Neural progenitor cell (in vitro differentiated cells): ENCODE results near the gene FANCC. TPM values are rescaled to one million over a fixed set of nuclear protein-coding genes. Genes with fewer than 3 reads are reported as not detected.

ENCODE experiments used
- DNase-seq: peaks from one replicate; pipeline ENCODE4 v3.0.0-alpha.2; 2016; ENCODE audit warnings: low spot score
- H2AFZ ChIP-seq: fragments of 200-600 bp; sonication (generic); replicated peaks from 2 replicates; pipeline ENCODE4 v1.6.1; 2016; ENCODE audit warnings: antibody characterized with exemption
- H3F3A ChIP-seq: fragments of 200-600 bp; sonication (generic); 2 replicates; pipeline ENCODE4 v1.6.1; 2016; ENCODE audit warnings: antibody characterized with exemption, low read depth
- H3K27ac ChIP-seq: fragments of 200-600 bp; sonication (generic); 2 replicates; pipeline ENCODE4 v1.5.1; 2016; ENCODE audit warnings: mild to moderate bottlenecking
- H3K27me3 ChIP-seq: fragments of 200-600 bp; sonication (generic); 2 replicates; pipeline ENCODE4 v1.6.1; 2016; ENCODE audit warnings: mild to moderate bottlenecking, moderate library complexity
- H3K36me3 ChIP-seq: fragments of 200-600 bp; sonication (generic); 2 replicates; pipeline ENCODE4 v1.5.1; 2016
- H3K4me1 ChIP-seq: fragments of 200-600 bp; sonication (generic); 2 replicates; pipeline ENCODE4 v1.6.1; 2016; ENCODE audit warnings: mixed run types
- H3K4me2 ChIP-seq: fragments of 200-600 bp; sonication (generic); 2 replicates; pipeline ENCODE4 v1.6.1; 2016
- H3K4me3 ChIP-seq: fragments of 200-600 bp; sonication (generic); 2 replicates; pipeline ENCODE4 v1.5.1; 2016
- H3K79me2 ChIP-seq: fragments of 200-600 bp; sonication (generic); 2 replicates; pipeline ENCODE4 v1.6.1; 2016; ENCODE audit warnings: low read depth
- H3K9ac ChIP-seq: fragments of 200-600 bp; sonication (generic); 2 replicates; pipeline ENCODE4 v1.6.1; 2016
- H3K9me3 ChIP-seq: fragments of 200-600 bp; sonication (generic); 2 replicates; pipeline ENCODE4 v1.5.1; 2016; ENCODE audit warnings: low read depth
- H4K20me1 ChIP-seq: fragments of 200-600 bp; sonication (generic); 2 replicates; pipeline ENCODE4 v1.6.1; 2016; ENCODE audit warnings: low read depth
- H3K27ac Mint-ChIP-seq: 3 replicates; pipeline ENCODE4 v1.8.0; 2021; ENCODE audit warnings: mixed read lengths
- H3K27me3 Mint-ChIP-seq: 2 replicates; pipeline ENCODE4 v1.8.0; 2022; ENCODE audit warnings: low read depth, mild to moderate bottlenecking, inconsistent platforms, moderate library complexity, mixed read lengths; ENCODE audit not compliant: insufficient read depth
- H3K36me3 Mint-ChIP-seq: 3 replicates; pipeline ENCODE4 v1.8.0; 2021; ENCODE audit warnings: mixed read lengths
- H3K4me1 Mint-ChIP-seq: 3 replicates; pipeline ENCODE4 v1.8.0; 2021; ENCODE audit warnings: mixed read lengths
- H3K4me3 Mint-ChIP-seq: 3 replicates; pipeline ENCODE4 v1.8.0; 2021; ENCODE audit warnings: mild to moderate bottlenecking, moderate library complexity, mixed read lengths
- H3K9me3 Mint-ChIP-seq: 3 replicates; pipeline ENCODE4 v1.8.0; 2020; ENCODE audit warnings: mixed read lengths
- CTCF ChIP-seq: fragments of 200-600 bp; sonication (generic); IDR thresholded peaks from 2 replicates; pipeline ENCODE4 v1.5.1; 2017; ENCODE audit warnings: antibody characterized with exemption, mild to moderate bottlenecking
- EZH2 ChIP-seq: fragments of 200-600 bp; sonication (generic); IDR thresholded peaks from 2 replicates; pipeline ENCODE4 v1.6.1; 2017; ENCODE audit warnings: antibody characterized with exemption, mild to moderate bottlenecking, moderate library complexity
- EZH2phosphoT487 ChIP-seq: fragments of 200-600 bp; sonication (generic); IDR thresholded peaks from 2 replicates; pipeline ENCODE4 v1.6.1; 2017; ENCODE audit warnings: antibody characterized with exemption
- total RNA-seq: library from RNA; depleted of rRNA; stranded (reverse); fragments of >200 nt; gene quantifications from 2 replicates; pipeline ENCODE4 v1.2.3, GENCODE V29; 2015; ENCODE audit warnings: low replicate concordance

FANCC gene
- total RNA-seq, 1 donor from 2014 or later, result 49.6 TPM

GRCh38 chr9:95073918-95074317 lies 243.6 kb downstream of the FANCC start:
- Mint-ChIP-seq H3K27ac (no peak overlapping the region), H3K36me3 (peaks cover 11% of the 10 kb centered on the region), H3K9me3 (no peaks in the 10 kb centered on the region), H3K27me3 (peaks cover 2% of the 10 kb centered on the region), H3K4me1 (peaks cover 24% of the 10 kb centered on the region), H3K4me3 (no peak overlapping the region)
- Histone ChIP-seq H3K79me2 (no peaks in the 10 kb centered on the region), H3K4me2 (no peak overlapping the region), H3K9ac (no peak overlapping the region), H3K9me3 (no peaks in the 10 kb centered on the region), H4K20me1 (no peaks in the 10 kb centered on the region), H3F3A (peaks cover 5% of the 10 kb centered on the region), H3K27me3 (no peaks in the 10 kb centered on the region), H3K27ac (no peak overlapping the region), H3K36me3 (no peaks in the 10 kb centered on the region), H3K4me3 (no peak overlapping the region), H3K4me1 (peaks cover 10% of the 10 kb centered on the region), H2AFZ (no peak overlapping the region)
- no peak for TF ChIP-seq EZH2phosphoT487
- no peak for TF ChIP-seq EZH2
- TF ChIP-seq CTCF, result no peak
- DNase-seq, result no peak

DNA sequence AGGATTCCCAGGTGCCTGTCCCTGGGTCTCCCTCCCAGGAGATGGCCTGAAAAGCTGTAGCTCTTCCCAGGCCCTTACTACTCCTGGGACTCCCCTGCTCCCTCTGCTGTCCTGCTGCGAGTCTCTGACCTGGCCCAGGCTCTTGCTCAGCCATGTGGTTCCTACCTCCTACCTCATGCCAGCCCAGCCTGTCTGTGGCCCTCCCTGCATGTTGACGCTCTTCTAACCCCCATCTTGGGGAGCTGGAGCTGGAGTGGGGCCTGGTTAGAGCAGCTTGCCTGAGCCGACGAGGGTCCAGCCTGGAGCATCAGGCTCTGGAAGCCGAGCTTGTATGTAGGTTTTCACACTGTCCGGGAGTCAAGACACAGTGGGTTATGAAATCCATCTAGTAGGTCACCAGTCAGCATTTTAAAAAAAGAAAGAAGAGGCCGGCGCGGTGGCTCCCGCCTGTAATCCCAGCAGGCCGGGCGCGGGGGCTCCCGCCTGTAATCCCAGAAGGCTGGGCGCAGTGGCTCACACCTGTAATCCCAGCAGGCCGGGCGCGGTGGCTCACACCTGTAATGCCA lies 244.4 kb downstream of the FANCC start:
- Histone ChIP-seq H3K79me2 (no peaks in the 10 kb centered on the region), H4K20me1 (no peaks in the 10 kb centered on the region), H3K4me2 (no peak overlapping the region), H3K4me3 (no peak overlapping the region), H3K4me1 (peaks cover 2% of the 10 kb centered on the region), H3K9me3 (no peaks in the 10 kb centered on the region), H3K27ac (no peak overlapping the region), H3K36me3 (no peaks in the 10 kb centered on the region), H3K27me3 (no peaks in the 10 kb centered on the region), H2AFZ (no peak overlapping the region), H3K9ac (no peak overlapping the region), H3F3A (no peaks in the 10 kb centered on the region)
- no peak overlapping the region for H3K4me3 Mint-ChIP-seq
- TF ChIP-seq EZH2, result no peak
- no peak for TF ChIP-seq EZH2phosphoT487
- peak; percentile 40 for TF ChIP-seq CTCF
- peaks cover 15% of the 10 kb centered on the region for H3K36me3 Mint-ChIP-seq
- H3K9me3 Mint-ChIP-seq, result no peaks in the 10 kb centered on the region
- DNase-seq, result peak; percentile 36
- peaks cover 16% of the 10 kb centered on the region for H3K4me1 Mint-ChIP-seq
- peaks cover 2% of the 10 kb centered on the region for H3K27me3 Mint-ChIP-seq
- H3K27ac Mint-ChIP-seq, result no peak overlapping the region

- no peaks in the 10 kb centered on the region for H3K9me3 Mint-ChIP-seq
- no peak overlapping the region for H3K4me3 Mint-ChIP-seq
- no peaks in the 10 kb centered on the region for H3K79me2 ChIP-seq
- no peak for DNase-seq
- peaks cover 2% of the 10 kb centered on the region for H3K27me3 Mint-ChIP-seq
- no peaks in the 10 kb centered on the region for H3K9me3 ChIP-seq
- TF ChIP-seq CTCF (no peak), EZH2phosphoT487 (no peak), EZH2 (no peak)
- no peaks in the 10 kb centered on the region for H3F3A ChIP-seq
- no peak overlapping the region for H3K27ac Mint-ChIP-seq
- H3K9ac ChIP-seq, result no peak overlapping the region
- H3K27ac ChIP-seq, result no peak overlapping the region
- H3K4me1 Mint-ChIP-seq, result peaks cover 5% of the 10 kb centered on the region
- H3K4me2 ChIP-seq, result no peak overlapping the region
- H3K4me1 ChIP-seq, result no peaks in the 10 kb centered on the region
- H3K36me3 Mint-ChIP-seq, result peaks cover 18% of the 10 kb centered on the region
- no peak overlapping the region for H2AFZ ChIP-seq
- no peaks in the 10 kb centered on the region for H4K20me1 ChIP-seq
- no peaks in the 10 kb centered on the region for H3K36me3 ChIP-seq
- no peaks in the 10 kb centered on the region for H3K27me3 ChIP-seq
- no peak overlapping the region for H3K4me3 ChIP-seq
Observed at GRCh38 chr9:95071925-95072324, 245.6 kb downstream of the FANCC start.
